ENCODE results near the gene PREB. TPM values are rescaled to one million over a fixed set of nuclear protein-coding genes. Genes with fewer than 3 reads are reported as not detected.
A peak's percentile ranks its signal among the peaks of the same experiment; 100 is the strongest.

PREB gene
- total RNA-seq, 1 experiment from 2014 or later = 62.3 TPM

- no peaks in the 10 kb centered on the region for H3K4me1 ChIP-seq
- DNase-seq = no peak
- no peak overlapping the region for H3K27ac ChIP-seq
- H3K9me3 ChIP-seq (replicated peaks) = 0 out of 2 replicates have a peak, but pooled peaks cover 3% of the 10 kb centered on the region
- H3K4me3 ChIP-seq = no peak overlapping the region
- no peaks in the 10 kb centered on the region for H3K36me3 ChIP-seq
- H3K27me3 ChIP-seq = peaks cover 16% of the 10 kb centered on the region
Observed at GRCh38 chr2:27143285-27143684, 8.8 kb upstream of the PREB start.

GRCh38 chr2:27139310-27139709, 4.9 kb upstream of the PREB start, which contains the start of gene PRR30:
PRR30 (minus strand) TSS chr2:27139410; CDS start chr2:27138329, 1,081 bp downstream.
- no peaks in the 10 kb centered on the region for H3K36me3 ChIP-seq
- H3K4me3 ChIP-seq = no peak within 1 kb of the TSS
- H3K4me1 ChIP-seq = no peaks in the 10 kb centered on the region
- H3K27me3 ChIP-seq = peaks cover 13% of the 10 kb centered on the region
- 0 out of 2 replicates have a peak, but pooled peaks cover 3% of the 10 kb centered on the region for H3K9me3 ChIP-seq (replicated peaks)
- no peak within 1 kb of the TSS for H3K27ac ChIP-seq
- DNase-seq = no peak

- Histone ChIP-seq H3K9me3 (replicated peaks) (0 out of 2 replicates have a peak, but pooled peaks cover 2% of the 10 kb centered on the region), H3K4me1 (peaks cover 4% of the 10 kb centered on the region; the same call in 1 of the 2 replicates), H3K36me3 (no peaks in the 10 kb centered on the region), H3K27ac (no peak overlapping the region), H3K4me3 (no peak overlapping the region), H3K27me3 (peaks cover 6% of the 10 kb centered on the region; the same call in 1 of the 2 replicates)
- no peak for DNase-seq
Observed at GRCh38 chr2:27138111-27138510, 3.7 kb upstream of the PREB start.

- H3K4me1 ChIP-seq = peaks cover 6% of the 10 kb centered on the region; the same call in 1 of the 2 replicates
- no peak for DNase-seq
- H3K9me3 ChIP-seq (replicated peaks) = no peaks in the 10 kb centered on the region
- no peak overlapping the region for H3K4me3 ChIP-seq
- H3K27ac ChIP-seq = no peak overlapping the region
- peaks cover 6% of the 10 kb centered on the region; the same call in 1 of the 2 replicates for H3K27me3 ChIP-seq
- no peaks in the 10 kb centered on the region for H3K36me3 ChIP-seq
Observed at GRCh38 chr2:27137322-27137935, 3.0 kb upstream of the PREB start.

- H3K27me3 ChIP-seq = peaks cover 6% of the 10 kb centered on the region; the same call in 1 of the 2 replicates
- H3K27ac ChIP-seq = no peak overlapping the region
- no peak for DNase-seq
- peaks cover 6% of the 10 kb centered on the region; the same call in 1 of the 2 replicates for H3K4me1 ChIP-seq
- H3K4me3 ChIP-seq = no peak overlapping the region
- no peaks in the 10 kb centered on the region for H3K36me3 ChIP-seq
- H3K9me3 ChIP-seq (replicated peaks) = no peaks in the 10 kb centered on the region
Observed at GRCh38 chr2:27136751-27137150, 2.3 kb upstream of the PREB start.

GRCh38 chr2:27135478-27135955, 1.1 kb upstream of the PREB start:
- Histone ChIP-seq H3K9me3 (replicated peaks) (no peaks in the 10 kb centered on the region), H3K4me3 (no peak overlapping the region), H3K27ac (no peak overlapping the region), H3K4me1 (peaks cover 6% of the 10 kb centered on the region; the same call in 1 of the 2 replicates), H3K36me3 (peaks cover 6% of the 10 kb centered on the region; the same call in 1 of the 2 replicates), H3K27me3 (peaks cover 6% of the 10 kb centered on the region; the same call in 1 of the 2 replicates)
- no peak for DNase-seq

- peaks cover 6% of the 10 kb centered on the region; the same call in 1 of the 2 replicates for H3K27me3 ChIP-seq
- no peaks in the 10 kb centered on the region for H3K9me3 ChIP-seq (replicated peaks)
- no peak overlapping the region for H3K27ac ChIP-seq
- H3K36me3 ChIP-seq = peaks cover 6% of the 10 kb centered on the region; the same call in 1 of the 2 replicates
- peaks cover 6% of the 10 kb centered on the region; the same call in 1 of the 2 replicates for H3K4me1 ChIP-seq
- DNase-seq = no peak
- H3K4me3 ChIP-seq = peak overlapping the region; percentile 88
Observed at GRCh38 chr2:27134781-27135477, 493 bp upstream of the PREB start.

GRCh38 chr2:27133195-27133875, 1.1 kb downstream of the PREB start:
- 0 out of 2 replicates have a peak, but pooled peaks cover 3% of the 10 kb centered on the region for H3K27me3 ChIP-seq
- H3K27ac ChIP-seq = no peak overlapping the region
- DNase-seq = no peak
- peaks cover 6% of the 10 kb centered on the region; the same call in 1 of the 2 replicates for H3K36me3 ChIP-seq
- H3K4me3 ChIP-seq = peak overlapping the region; percentile 88
- H3K4me1 ChIP-seq = peaks cover 6% of the 10 kb centered on the region; the same call in 1 of the 2 replicates
- no peaks in the 10 kb centered on the region for H3K9me3 ChIP-seq (replicated peaks)

GRCh38 chr2:27131429-27131828, 3.0 kb downstream of the PREB start:
- Histone ChIP-seq H3K4me1 (peaks cover 6% of the 10 kb centered on the region; the same call in 1 of the 2 replicates), H3K27me3 (no peaks in the 10 kb centered on the region), H3K9me3 (replicated peaks) (no peaks in the 10 kb centered on the region), H3K4me3 (no peak overlapping the region), H3K27ac (no peak overlapping the region), H3K36me3 (peaks cover 6% of the 10 kb centered on the region; the same call in 1 of the 2 replicates)
- no peak for DNase-seq

GRCh38 chr2:27130396-27130795, 4.0 kb downstream of the PREB start:
- H3K36me3 ChIP-seq = peaks cover 6% of the 10 kb centered on the region; the same call in 1 of the 2 replicates
- H3K9me3 ChIP-seq (replicated peaks) = no peaks in the 10 kb centered on the region
- no peak overlapping the region for H3K27ac ChIP-seq
- no peak for DNase-seq
- no peak overlapping the region for H3K4me3 ChIP-seq
- H3K27me3 ChIP-seq = no peaks in the 10 kb centered on the region; the same call in 1 of the 2 replicates
- peaks cover 6% of the 10 kb centered on the region; the same call in 1 of the 2 replicates for H3K4me1 ChIP-seq

- no peak for DNase-seq
- H3K4me3 ChIP-seq = no peak overlapping the region
- no peaks in the 10 kb centered on the region for H3K9me3 ChIP-seq (replicated peaks)
- H3K36me3 ChIP-seq = peaks cover 6% of the 10 kb centered on the region; the same call in 1 of the 2 replicates
- no peaks in the 10 kb centered on the region; the same call in 1 of the 2 replicates for H3K27me3 ChIP-seq
- peaks cover 6% of the 10 kb centered on the region; the same call in 1 of the 2 replicates for H3K4me1 ChIP-seq
- H3K27ac ChIP-seq = no peak overlapping the region
Observed at GRCh38 chr2:27128668-27129571, 5.5 kb downstream of the PREB start.

GRCh38 chr2:27127883-27128667, 6.4 kb downstream of the PREB start:
- no peak for DNase-seq
- Histone ChIP-seq H3K4me3 (no peak overlapping the region), H3K4me1 (peaks cover 1% of the 10 kb centered on the region; the same call in 1 of the 2 replicates), H3K9me3 (replicated peaks) (no peaks in the 10 kb centered on the region), H3K27ac (no peak overlapping the region), H3K36me3 (peaks cover 6% of the 10 kb centered on the region; the same call in 1 of the 2 replicates), H3K27me3 (no peaks in the 10 kb centered on the region; the same call in 1 of the 2 replicates)

- H3K4me1 ChIP-seq = no peaks in the 10 kb centered on the region
Observed at GRCh38 chr2:27126252-27126710, 8.2 kb downstream of the PREB start.

More at GRCh38 chr2:27126252-27126710, 8.2 kb downstream of the PREB start:
- H3K36me3 ChIP-seq = peaks cover 4% of the 10 kb centered on the region; the same call in 1 of the 2 replicates
- DNase-seq = no peak
- H3K4me3 ChIP-seq = no peak overlapping the region
- no peak overlapping the region for H3K27ac ChIP-seq
- no peaks in the 10 kb centered on the region for H3K9me3 ChIP-seq (replicated peaks)
- H3K27me3 ChIP-seq = peaks cover 9% of the 10 kb centered on the region

Data from SJCRH30 (cell line).